IMR-90 (cell line): ENCODE measurements around the gene TGDS.

Experiments
- CEBPB ChIP-seq: IDR thresholded peaks from 2 replicates; pipeline ENCODE4 v1.6.1; 2012; ENCODE audit warnings: low read depth, low read length, improper control_type of control experiment
- CHD1 ChIP-seq: IDR thresholded peaks from 2 replicates; pipeline ENCODE4 v1.6.1; 2012; ENCODE audit warnings: low read depth, low read length, improper control_type of control experiment
- CTCF ChIP-seq: conservative IDR thresholded peaks from 2 replicates; pipeline ENCODE4 v1.5.1; 2012; ENCODE audit warnings: mild to moderate bottlenecking, low read depth, low read length, improper control_type of control experiment
- FOS ChIP-seq: fragments of 150-350 bp; IDR thresholded peaks from 2 replicates; pipeline ENCODE4 v1.6.1; 2016; ENCODE audit warnings: low read depth, low read length
- MAFK ChIP-seq: IDR thresholded peaks from 2 replicates; pipeline ENCODE4 v1.6.1; 2012; ENCODE audit warnings: low read depth, low read length, improper control_type of control experiment
- MAZ ChIP-seq: IDR thresholded peaks from 2 replicates; pipeline ENCODE4 v1.6.1; 2012; ENCODE audit warnings: low read depth, mild to moderate bottlenecking, low read length, improper control_type of control experiment, moderate library complexity, borderline replicate concordance
- POLR2A ChIP-seq: IDR thresholded peaks from 2 replicates; pipeline ENCODE4 v1.6.1; 2012; ENCODE audit warnings: mild to moderate bottlenecking, low read depth, low read length
- RCOR1 ChIP-seq: IDR thresholded peaks from 2 replicates; pipeline ENCODE4 v1.6.1; 2012; ENCODE audit warnings: mild to moderate bottlenecking, low read length, improper control_type of control experiment; ENCODE audit not compliant: insufficient replicate concordance
- RFX5 ChIP-seq: IDR thresholded peaks from 2 replicates; pipeline ENCODE4 v1.8.0; 2012; ENCODE audit warnings: low read depth, mild to moderate bottlenecking, low read length, moderate library complexity
- SMC3 ChIP-seq: fragments of 150-350 bp; IDR thresholded peaks from 2 replicates; pipeline ENCODE4 v1.6.1; 2016; ENCODE audit warnings: low read depth, mild to moderate bottlenecking, antibody characterized with exemption, low read length, moderate library complexity
- USF2 ChIP-seq: fragments of 150-350 bp; IDR thresholded peaks from 2 replicates; pipeline ENCODE4 v1.6.1; 2017; ENCODE audit warnings: mild to moderate bottlenecking, antibody characterized with exemption, low read length, low read depth

- TF ChIP-seq USF2 (no peak), CHD1 (no peak), CEBPB (no peak), CTCF (no peak), RFX5 (no peak), POLR2A (no peak), MAZ (no peak), SMC3 (no peak), FOS (no peak), MAFK (no peak), RCOR1 (no peak)
Observed at GRCh38 chr13:94596575-94596971, 621 bp upstream of the TGDS start.
